GM21723 (cell line): ENCODE data around the gene FBXL19.

Experiments used
- ATAC-seq: cut with Tn5 transposase; IDR thresholded peaks from one replicate; pipeline ENCODE4 v1.9.1; 2021; ENCODE audit warnings: mild to moderate bottlenecking, moderate library complexity; ENCODE audit not compliant: unreplicated experiment

The FBXL19 gene

DNA sequence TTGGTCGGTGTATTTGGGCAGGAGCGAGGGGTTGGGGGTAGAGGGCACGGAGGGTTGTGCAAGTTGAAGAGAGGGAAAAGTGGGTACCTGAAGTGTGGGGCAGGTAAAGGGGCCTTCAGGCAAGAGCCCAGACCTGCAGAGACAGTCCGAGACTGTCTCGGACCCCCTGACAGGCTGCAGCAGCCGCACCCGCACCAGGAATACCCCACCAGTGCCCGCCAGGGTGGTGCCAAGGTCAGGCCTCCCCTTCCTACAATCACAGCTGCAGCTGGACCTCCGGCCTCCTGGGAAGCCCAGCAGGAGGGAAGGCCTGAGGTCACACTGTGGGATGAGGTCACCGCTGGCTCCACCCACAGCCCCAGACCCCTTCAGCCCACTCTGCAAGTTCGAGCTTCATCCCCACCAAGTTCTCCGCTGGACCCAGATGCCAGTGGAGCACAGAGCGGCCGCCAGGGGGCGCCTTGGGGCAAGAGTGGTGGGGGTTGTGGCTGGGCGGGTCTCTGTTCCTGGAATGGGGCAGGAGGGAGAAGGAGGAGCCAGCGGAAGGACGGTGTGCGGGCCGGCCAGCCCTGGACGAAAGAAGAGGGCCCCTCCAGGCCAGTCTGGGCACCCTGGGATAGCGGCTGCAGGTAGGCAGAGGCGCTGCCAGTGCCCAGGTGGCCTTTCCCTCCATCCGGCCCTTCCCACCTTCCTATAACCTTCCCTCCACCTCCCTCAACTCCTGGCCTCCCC is 61.5 kb downstream of the FBXL19 start, which contains the start of gene HSD3B7:
HSD3B7 (plus strand) TSS at position 539 of the 732 bp plus-strand sequence. CDS start 452 bp downstream, outside the sequence.
- no peak for ATAC-seq

DNA sequence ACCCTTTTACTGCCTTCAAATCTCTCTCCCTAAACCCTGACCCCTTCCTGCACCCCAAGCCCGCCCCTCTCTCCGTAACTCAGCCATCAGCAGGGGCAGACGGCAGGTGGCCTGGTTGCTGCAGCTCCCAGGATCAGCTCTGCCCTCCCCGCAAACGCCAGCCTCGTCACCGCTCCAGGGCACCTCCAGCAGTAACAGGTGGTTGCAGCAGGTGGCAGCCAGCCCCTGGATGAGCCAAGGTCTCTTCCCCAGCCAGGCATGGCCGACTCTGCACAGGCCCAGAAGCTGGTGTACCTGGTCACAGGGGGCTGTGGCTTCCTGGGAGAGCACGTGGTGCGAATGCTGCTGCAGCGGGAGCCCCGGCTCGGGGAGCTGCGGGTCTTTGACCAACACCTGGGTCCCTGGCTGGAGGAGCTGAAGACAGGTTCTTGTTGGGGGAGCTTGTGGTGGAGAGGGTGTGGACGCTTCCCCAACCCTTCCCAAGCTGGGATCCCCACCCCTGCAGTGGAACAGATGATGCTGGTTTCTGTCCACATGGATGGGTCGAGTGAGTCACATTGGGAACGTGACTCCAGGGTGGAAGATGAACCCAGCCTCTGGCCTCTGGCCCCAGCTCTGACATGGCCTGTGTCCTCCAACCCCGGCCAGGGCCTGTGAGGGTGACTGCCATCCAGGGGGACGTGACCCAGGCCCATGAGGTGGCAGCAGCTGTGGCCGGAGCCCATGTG is 62.2 kb downstream of the FBXL19 start:
- ATAC-seq: no peak

DNA sequence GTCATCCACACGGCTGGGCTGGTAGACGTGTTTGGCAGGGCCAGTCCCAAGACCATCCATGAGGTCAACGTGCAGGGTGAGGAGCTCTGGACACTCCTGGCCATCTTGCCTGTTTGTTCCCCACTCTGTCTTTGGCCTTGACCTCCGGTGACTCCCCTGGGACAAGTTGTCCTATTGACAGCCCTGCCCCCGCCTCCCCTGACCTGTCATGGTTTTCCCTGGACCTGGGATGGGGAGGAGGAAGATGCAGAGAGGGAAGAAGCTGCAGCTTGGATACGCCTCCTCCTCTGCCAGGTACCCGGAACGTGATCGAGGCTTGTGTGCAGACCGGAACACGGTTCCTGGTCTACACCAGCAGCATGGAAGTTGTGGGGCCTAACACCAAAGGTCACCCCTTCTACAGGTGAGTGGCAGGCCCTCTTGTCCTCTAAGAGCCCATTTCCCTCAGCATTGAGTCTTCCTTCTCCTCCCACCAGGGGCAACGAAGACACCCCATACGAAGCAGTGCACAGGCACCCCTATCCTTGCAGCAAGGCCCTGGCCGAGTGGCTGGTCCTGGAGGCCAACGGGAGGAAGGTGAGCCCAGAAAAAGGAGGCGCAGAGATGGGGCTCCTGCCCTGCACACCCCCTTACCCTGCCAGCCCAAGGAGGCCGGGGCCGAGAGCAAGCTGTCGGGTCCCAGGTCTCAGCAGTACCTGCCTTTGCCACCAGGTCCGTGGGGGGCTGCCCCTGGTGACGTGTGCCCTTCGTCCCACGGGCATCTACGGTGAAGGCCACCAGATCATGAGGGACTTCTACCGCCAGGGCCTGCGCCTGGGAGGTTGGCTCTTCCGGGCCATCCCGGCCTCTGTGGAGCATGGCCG is 63.0 kb downstream of the FBXL19 start:
- no peak for ATAC-seq

DNA sequence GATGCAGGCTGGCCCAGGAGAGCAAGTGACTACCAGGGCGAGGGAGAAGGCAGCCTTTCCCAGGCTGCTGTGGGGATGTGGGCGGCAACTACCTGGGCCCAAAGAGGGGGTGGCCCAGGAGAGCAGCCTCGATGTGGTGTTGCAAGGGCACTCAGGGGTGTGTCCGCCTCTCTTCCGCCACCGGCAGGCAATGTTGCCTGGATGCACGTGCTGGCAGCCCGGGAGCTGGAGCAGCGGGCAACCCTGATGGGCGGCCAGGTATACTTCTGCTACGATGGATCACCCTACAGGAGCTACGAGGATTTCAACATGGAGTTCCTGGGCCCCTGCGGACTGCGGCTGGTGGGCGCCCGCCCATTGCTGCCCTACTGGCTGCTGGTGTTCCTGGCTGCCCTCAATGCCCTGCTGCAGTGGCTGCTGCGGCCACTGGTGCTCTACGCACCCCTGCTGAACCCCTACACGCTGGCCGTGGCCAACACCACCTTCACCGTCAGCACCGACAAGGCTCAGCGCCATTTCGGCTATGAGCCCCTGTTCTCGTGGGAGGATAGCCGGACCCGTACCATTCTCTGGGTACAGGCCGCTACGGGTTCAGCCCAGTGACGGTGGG is 64.3 kb downstream of the FBXL19 start:
- no peak for ATAC-seq

DNA sequence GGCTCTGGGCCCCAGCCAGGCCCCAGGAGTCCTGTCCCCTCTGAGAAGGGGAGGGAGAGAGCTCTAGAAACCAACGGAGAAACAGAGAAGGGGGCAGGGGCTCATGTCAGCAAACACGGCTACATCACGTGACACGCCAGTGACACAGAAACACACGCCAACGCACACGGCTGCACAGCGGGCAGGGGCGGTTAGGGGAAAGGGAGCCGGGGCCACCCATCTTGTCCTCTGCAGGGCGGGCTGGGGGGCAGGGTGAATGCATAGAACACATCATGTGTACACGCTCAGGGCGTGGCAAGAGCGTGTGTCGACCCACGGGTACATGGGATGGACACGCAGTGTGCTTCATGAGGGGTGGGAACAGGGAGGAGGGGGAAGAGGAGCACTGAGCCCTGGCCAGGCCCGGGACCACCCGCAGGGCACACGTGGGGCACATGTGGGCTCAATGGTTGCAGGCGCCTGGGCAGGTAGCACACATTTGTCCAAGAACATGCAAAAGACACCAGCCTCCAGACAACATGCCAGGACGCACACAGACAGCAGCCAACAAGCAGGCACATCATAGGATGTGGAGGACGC is 66.2 kb downstream of the FBXL19 start:
- no peak for ATAC-seq

DNA sequence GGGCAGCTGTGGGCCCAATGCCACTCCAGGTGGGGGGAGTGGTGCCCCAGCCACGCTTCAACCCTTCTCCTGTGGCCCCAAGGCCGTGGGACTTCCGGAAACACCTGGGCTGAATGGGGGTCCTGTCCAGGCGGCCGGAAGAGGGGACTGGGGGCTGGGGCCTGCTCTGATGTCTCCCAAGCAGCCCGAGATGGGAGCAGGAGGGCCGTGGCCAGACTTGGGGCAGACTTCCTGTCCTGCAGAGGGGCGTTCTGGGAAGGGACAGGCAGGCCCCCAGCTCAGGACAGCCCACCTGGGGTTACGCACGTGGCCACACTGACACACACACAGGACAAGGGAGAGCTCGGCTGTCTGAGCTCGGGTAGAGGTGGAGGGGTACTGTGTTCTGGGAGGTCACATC is 66.7 kb downstream of the FBXL19 start:
- ATAC-seq: no peak

DNA sequence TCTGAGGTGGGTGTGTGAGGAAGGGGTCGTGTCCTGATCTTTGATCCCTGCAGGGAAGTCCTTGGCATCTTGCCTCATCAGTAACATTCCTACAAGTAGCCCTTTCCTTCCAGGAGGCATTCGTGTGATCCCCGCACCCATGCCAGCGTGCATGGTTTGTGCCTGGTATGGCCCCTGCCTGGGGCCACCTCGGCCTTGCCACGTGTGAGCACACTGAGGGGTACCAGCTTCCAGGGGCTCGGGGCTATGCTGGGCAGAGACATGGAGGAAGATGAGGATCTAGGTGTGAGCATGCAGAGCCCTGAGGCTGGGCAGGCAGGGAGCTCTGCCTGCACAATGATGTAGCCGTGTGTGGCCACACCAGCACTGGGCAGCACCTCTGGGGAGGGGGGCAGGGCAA is 67.7 kb downstream of the FBXL19 start:
- no peak for ATAC-seq

DNA sequence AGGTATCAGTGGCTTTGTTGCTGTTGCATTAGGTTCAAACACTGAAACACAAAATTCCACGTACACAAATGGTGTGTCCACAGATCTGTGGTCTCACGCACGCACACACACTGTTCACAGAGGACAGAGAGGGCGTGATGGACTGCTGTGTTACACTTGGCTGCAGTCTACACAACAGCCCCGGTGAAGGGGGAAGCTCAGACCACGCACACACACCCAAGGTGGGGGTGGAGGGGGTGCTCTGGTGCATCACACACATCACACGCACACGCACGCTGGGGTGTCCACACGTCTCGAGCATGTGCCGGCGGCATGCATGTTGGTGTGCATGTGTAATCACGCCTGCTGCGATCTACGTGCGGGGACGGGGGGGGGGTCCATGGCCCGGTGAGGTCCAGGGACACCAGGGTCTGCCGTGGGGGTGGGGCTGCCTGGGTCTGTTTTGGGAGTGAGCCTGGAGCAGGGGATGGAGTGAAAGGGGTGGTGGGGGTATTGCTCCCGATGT is 69.0 kb downstream of the FBXL19 start:
- no peak for ATAC-seq

DNA sequence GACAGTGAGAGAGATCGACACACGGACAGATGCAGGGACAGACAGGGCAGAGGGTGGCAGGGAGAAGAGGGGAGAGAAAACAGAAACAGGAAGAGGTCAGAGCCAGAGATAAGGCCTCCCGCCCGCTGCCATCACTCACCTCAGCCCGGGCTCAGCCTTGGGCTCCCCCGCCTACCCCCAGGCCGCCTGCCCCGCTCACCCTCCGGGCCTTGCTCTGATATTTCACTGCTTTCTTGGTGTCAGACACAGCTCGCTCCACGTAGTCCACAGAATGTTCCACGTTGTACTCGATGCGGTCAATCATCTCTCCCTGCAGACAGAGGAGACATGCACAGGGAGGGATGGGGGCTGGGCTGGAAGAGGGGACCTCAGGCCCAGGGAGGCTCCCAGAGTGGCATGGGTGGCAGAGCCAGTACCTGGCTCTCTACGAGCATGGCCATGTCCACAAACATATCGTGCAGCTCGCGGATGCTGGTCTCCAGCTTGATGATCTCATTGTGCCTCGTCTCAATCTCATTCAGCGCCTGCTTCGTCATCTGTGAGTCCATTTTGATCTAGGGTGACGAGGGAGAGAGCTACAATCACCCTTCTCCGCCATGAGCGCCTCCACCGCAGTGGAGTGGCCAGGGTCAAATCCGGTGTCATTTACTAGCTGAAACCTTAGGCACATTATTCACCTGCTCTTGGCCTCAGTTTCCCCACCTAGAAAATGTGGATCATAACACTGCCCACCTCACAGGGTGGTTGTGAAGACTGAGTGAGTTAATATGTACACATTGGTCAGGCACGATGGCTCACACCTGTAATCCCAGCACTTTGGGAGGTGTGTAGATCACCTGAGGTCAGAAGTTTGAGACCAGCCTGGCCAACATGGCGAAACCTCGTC is 69.8 kb downstream of the FBXL19 start:
- ATAC-seq: no peak

DNA sequence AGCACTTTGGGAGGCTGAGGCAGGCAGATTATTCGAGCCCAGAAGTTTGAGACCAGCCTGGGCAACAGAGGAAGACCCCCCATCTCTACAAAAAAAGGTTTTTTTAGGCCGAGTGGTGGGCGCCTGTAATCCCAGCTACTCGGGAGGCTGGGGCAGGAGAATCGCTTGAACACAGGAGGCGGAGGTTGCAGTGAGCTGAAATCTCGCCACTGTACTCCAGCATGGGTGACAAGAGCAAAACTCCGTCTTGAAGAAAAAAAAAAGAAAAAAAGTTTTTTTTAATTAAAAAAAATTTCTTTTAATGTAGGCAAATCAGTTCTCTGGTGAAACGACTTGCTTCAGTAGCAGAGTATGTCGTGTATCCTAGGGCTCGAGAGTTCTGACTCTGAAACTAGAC is 72.6 kb downstream of the FBXL19 start:
- no peak for ATAC-seq

DNA sequence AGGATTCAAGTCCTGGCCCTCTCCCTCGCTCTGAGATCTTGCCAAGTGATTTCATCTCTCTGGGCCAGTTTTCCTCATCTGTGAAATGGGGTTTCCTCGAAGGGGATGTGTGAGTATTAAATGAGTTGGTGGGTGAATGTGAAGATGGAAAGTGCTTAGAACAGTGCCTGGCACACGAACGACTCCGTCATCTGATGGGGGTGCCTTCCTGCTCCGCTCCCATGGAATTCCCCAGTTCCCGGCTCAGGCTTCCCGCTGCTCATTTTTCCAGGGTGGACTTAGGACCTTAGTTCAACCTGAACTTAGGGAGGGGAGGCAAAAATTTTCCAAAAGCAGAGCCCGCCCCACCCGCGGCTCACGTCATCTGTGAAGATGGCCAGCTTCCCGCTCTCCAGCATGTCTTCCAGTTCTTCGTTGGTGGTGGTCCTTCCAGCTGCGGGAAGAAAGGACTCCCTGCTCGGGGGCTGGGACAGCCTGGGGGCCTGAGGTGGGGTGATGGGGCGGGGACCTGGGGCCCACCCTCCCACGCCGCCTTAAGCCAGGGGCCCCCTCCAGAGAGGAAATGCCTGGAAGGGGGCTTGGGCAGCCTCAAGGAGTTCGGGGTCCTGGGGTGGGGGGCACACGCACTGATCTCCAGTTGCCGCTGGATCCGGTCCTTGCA is 73.1 kb downstream of the FBXL19 start:
- no peak for ATAC-seq

DNA sequence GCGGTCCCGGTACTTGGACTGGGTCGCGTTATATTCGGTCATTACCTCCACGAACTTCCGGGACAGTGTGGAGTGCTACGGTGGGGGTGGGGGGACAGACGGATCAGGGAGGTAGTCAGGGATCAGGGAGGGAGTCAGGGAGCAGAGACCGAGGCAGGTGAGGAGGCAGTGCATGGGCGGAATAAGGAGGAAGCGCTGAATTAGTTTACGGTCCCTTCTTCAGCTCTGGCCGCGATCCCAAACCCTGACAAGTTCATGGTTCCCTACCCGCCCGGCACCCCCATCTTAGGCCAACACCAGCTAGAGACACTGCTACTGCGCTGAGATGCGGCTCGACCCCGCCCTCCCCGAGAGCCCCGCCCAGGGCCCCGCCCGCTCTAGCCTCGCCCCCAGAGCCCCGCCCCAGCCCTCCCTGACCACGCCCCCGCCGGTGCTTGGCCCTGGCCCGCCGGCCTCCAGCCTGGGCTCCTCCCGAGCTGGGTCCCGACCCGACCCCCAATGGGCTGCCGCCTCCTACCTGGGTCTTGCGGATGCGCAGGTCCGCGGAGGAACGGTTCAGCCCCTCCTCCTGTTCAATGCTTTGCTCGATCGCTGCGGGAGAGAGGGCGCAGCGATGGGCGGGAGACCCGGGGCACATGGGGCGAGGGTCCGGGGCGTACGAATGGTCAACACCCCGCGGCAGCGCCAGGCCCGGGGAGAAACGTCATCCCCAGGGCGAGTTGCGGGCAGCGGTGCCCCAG is 73.8 kb downstream of the FBXL19 start:
- peak; percentile 69 for ATAC-seq

DNA sequence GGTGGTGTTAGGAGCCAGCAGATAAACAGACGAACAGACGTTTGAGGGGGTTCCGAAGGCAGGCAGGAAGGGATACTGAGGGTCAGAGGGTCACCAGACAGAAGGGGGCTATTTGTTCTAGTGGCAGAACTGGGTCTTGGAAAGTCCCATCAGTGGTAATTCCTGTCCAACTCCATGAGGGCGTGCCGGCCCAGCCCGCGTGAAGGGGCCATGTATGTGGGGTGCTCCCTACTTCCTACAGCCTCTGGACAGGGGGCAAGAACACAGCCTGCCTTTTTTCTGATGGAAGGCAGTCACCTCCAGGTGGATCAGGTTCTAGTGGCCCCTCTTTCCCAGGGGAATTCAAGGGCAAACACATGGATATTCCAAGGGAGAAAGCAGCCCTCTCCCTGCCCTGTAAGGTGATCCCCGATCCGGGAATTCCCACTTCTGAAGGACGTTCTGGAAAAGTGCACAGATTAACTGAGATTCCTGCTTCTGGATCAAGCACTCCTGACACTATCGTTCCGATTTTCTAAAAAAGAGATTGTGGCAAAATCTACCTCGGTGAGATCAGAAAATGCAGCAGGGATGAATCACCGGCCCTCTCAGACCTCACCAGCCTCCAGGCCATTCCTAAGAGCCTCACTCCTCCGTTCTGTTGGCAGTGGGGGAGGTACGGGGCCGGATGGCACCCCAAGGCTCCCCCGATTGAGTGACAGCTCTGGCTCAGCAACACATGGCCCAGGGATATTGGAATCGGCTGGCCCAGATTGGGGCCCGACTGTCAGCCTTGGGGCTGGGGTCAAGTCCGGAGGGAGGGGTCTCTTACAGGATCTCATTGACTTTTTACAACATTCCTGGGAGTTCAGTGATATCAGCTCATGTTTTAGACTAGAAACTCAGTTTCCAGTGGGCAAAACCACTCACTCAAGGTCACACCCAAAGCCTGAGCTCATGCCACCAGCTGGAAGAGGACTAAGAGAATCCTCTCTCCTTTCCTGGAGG is 74.6 kb downstream of the FBXL19 start:
- no peak for ATAC-seq
